Neural cell (in vitro differentiated cells): ENCODE results near the gene GAPDHS. TPM values are rescaled to one million over a fixed set of nuclear protein-coding genes. Genes with fewer than 3 reads are reported as not detected.

ENCODE experiments used
- H2AFZ ChIP-seq: fragments of 200-600, 300-800 bp; sonication (generic), shearing (Covaris generic); 2 replicates; pipeline ENCODE4 v1.6.0; 2014; ENCODE audit warnings: low read depth, mild to moderate bottlenecking, antibody characterized with exemption, low read length, moderate library complexity
- H3F3A ChIP-seq: fragments of 200-600 bp; shearing (Covaris generic); 2 replicates; pipeline ENCODE4 v1.6.1; 2016; ENCODE audit warnings: mild to moderate bottlenecking, moderate library complexity, mixed read lengths, antibody characterized with exemption, low read length; ENCODE audit not compliant: insufficient read depth, poor library complexity, severe bottlenecking
- H3K27ac ChIP-seq: fragments of 200-600, 300-800 bp; sonication (generic), shearing (Covaris generic); 2 replicates; pipeline ENCODE4 v1.5.1; 2014; ENCODE audit warnings: mild to moderate bottlenecking, low read length, moderate library complexity
- H3K27me3 ChIP-seq: fragments of 300-800, 200-600 bp; sonication (generic), shearing (Covaris generic); 2 replicates; pipeline ENCODE4 v1.6.0; 2014; ENCODE audit warnings: mild to moderate bottlenecking, low read depth, low read length, moderate library complexity; ENCODE audit not compliant: insufficient read depth
- H3K36me3 ChIP-seq: fragments of 300-800, 200-600 bp; sonication (generic), shearing (Covaris generic); 2 replicates; pipeline ENCODE4 v1.5.1; 2014; ENCODE audit warnings: mild to moderate bottlenecking, antibody characterized with exemption, low read length, moderate library complexity; ENCODE audit not compliant: insufficient read depth
- H3K4me2 ChIP-seq: fragments of 300-800, 200-600 bp; sonication (generic), shearing (Covaris generic); 2 replicates; pipeline ENCODE4 v1.6.0; 2014; ENCODE audit warnings: mild to moderate bottlenecking, low read length
- H3K4me3 ChIP-seq: fragments of 300-800, 200-600 bp; sonication (generic), shearing (Covaris generic); 2 replicates; pipeline ENCODE4 v1.5.1; 2014; ENCODE audit warnings: mild to moderate bottlenecking, low read length, moderate library complexity
- H3K79me2 ChIP-seq: fragments of 200-600 bp; shearing (Covaris generic); replicated peaks from 2 replicates; pipeline ENCODE4 v1.6.0; 2014; ENCODE audit warnings: mild to moderate bottlenecking, low read length, moderate library complexity; ENCODE audit not compliant: insufficient read depth
- H3K9ac ChIP-seq: fragments of 300-800, 200-600 bp; sonication (generic), shearing (Covaris generic); 2 replicates; pipeline ENCODE4 v1.6.1; 2016; ENCODE audit warnings: mild to moderate bottlenecking, low read length, mixed read lengths
- H3K9me2 ChIP-seq: fragments of 200-600 bp; shearing (Covaris generic); 2 replicates; pipeline ENCODE4 v1.6.1; 2016; ENCODE audit warnings: mild to moderate bottlenecking, low read length, mixed read lengths; ENCODE audit not compliant: insufficient read depth
- H3K9me3 ChIP-seq: fragments of 200-600, 300-800 bp; sonication (generic), shearing (Covaris generic); 2 replicates; pipeline ENCODE4 v1.6.1; 2016; ENCODE audit warnings: mild to moderate bottlenecking, mixed run types, low read length, moderate library complexity, mixed read lengths
- H4K20me1 ChIP-seq: fragments of 200-600 bp; shearing (Covaris generic); 2 replicates; pipeline ENCODE4 v1.6.1; 2016; ENCODE audit warnings: mild to moderate bottlenecking, mixed run types; ENCODE audit not compliant: insufficient read depth
- CTCF ChIP-seq: fragments of 450-650 bp; IDR thresholded peaks from 2 replicates; pipeline ENCODE4 v1.5.1; 2014; ENCODE audit warnings: antibody characterized with exemption, mild to moderate bottlenecking, moderate library complexity; ENCODE audit not compliant: poor library complexity, severe bottlenecking
- EP300 ChIP-seq: fragments of 450-650 bp; conservative IDR thresholded peaks from 2 replicates; pipeline ENCODE4 v1.6.1; 2014; ENCODE audit warnings: antibody characterized with exemption, mild to moderate bottlenecking, moderate library complexity; ENCODE audit not compliant: poor library complexity, severe bottlenecking
- EZH2 ChIP-seq: fragments of 200-600, 300-800 bp; shearing (Covaris generic), sonication (generic); IDR thresholded peaks from 2 replicates; pipeline ENCODE4 v1.6.1; 2014; ENCODE audit warnings: antibody characterized with exemption, low read length, borderline replicate concordance, mild to moderate bottlenecking; ENCODE audit not compliant: insufficient read depth, poor library complexity, severe bottlenecking
- MXI1 ChIP-seq: fragments of 450-650 bp; conservative IDR thresholded peaks from 2 replicates; pipeline ENCODE4 v1.6.1; 2014; ENCODE audit warnings: antibody characterized with exemption, mild to moderate bottlenecking; ENCODE audit not compliant: poor library complexity, severe bottlenecking
- POLR2AphosphoS5 ChIP-seq: IDR thresholded peaks from 2 replicates; pipeline ENCODE4 v1.6.1; 2012
- RAD21 ChIP-seq: fragments of 450-650 bp; conservative IDR thresholded peaks from 2 replicates; pipeline ENCODE4 v1.6.1; 2014; ENCODE audit warnings: antibody characterized with exemption, mild to moderate bottlenecking, moderate library complexity
- REST ChIP-seq: IDR thresholded peaks from 2 replicates; pipeline ENCODE4 v1.6.1; 2012; ENCODE audit warnings: borderline replicate concordance
- SMC3 ChIP-seq: fragments of 450-650 bp; conservative IDR thresholded peaks from 2 replicates; pipeline ENCODE4 v1.6.1; 2014; ENCODE audit warnings: antibody characterized with exemption, mild to moderate bottlenecking, moderate library complexity; ENCODE audit not compliant: poor library complexity
- TAF1 ChIP-seq: IDR thresholded peaks from 2 replicates; pipeline ENCODE4 v1.6.1; 2012; ENCODE audit warnings: low read depth
- polyA plus RNA-seq: library from polyadenylated mRNA; depleted of rRNA; stranded (reverse); fragments of >200 nt; gene quantifications from 2 replicates; pipeline ENCODE4 v1.2.3, GENCODE V29; 2014

GAPDHS gene
- polyA plus RNA-seq, 1 donor from 2014 or later, result not detected

- no peaks in the 10 kb centered on the region for H3F3A ChIP-seq
- no peaks in the 10 kb centered on the region for H4K20me1 ChIP-seq
- no peak within 1 kb of the TSS for H3K4me2 ChIP-seq
- H3K27ac ChIP-seq, result no peak within 1 kb of the TSS
- peaks cover 19% of the 10 kb centered on the region for H3K27me3 ChIP-seq
- no peak for TF ChIP-seq CTCF
- no peak within 1 kb of the TSS for H3K9ac ChIP-seq
- no peaks in the 10 kb centered on the region for H3K9me3 ChIP-seq
- no peaks in the 10 kb centered on the region for H3K79me2 ChIP-seq
- no peak within 1 kb of the TSS for H3K4me3 ChIP-seq
- H2AFZ ChIP-seq, result no peak within 1 kb of the TSS
- H3K36me3 ChIP-seq, result no peaks in the 10 kb centered on the region
- no peaks in the 10 kb centered on the region for H3K9me2 ChIP-seq
Observed at GRCh38 chr19:35563207-35563829, 30.1 kb downstream of the GAPDHS start, which contains the start of gene ATP4A. Gene ATP4A (minus strand): TSS chr19:35563658. CDS start chr19:35563629, 29 bp downstream.

DNA sequence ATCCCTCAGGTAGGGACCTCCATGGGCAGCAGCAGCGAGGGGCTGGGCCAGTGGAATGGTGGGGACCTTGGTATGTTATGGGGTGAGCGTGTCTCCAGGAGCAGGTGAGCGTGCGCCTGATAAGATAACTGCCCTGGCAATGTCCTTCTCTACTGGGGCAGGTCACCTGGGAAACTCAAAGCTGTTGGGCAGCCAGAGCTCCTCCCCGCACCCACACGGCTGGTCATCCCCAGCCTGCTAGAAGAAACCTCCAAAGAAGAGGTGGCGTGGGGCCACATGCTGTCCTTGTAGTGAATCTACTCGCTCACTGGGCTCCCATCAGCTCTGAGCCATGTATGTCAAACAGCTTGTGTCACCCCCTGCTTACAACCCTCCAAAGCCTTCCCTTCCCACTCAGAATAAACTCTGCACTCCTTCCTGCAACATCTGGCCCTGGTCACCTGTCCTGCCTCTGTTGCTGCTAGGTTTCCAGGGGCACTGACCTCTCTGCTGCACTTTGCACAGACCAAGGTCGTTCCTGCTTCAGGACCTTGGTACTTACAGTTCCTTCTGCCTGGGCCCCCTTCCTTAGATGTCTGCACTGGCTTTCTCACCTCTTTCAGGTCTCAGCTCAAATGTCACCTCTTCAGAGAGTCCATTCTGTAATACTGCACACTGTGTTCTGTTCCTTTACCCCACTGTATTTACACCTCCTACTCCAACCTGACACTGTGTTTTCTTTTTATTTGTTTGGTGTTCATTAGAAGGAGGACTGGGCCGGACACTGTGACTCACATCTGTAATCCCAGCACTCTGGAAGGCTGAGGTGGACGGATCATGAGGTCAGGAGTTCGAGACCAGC is 32.0 kb downstream of the GAPDHS start:
- Histone ChIP-seq H3K36me3 (no peaks in the 10 kb centered on the region), H3K27ac (no peak overlapping the region), H3K27me3 (peaks cover 2% of the 10 kb centered on the region), H3K79me2 (no peaks in the 10 kb centered on the region), H3F3A (no peaks in the 10 kb centered on the region), H3K4me2 (no peak overlapping the region), H4K20me1 (no peaks in the 10 kb centered on the region), H3K9me3 (no peaks in the 10 kb centered on the region), H3K9me2 (no peaks in the 10 kb centered on the region), H2AFZ (no peak overlapping the region), H3K4me3 (no peak overlapping the region), H3K9ac (no peak overlapping the region)
- TF ChIP-seq CTCF (no peak), MXI1 (no peak)

DNA sequence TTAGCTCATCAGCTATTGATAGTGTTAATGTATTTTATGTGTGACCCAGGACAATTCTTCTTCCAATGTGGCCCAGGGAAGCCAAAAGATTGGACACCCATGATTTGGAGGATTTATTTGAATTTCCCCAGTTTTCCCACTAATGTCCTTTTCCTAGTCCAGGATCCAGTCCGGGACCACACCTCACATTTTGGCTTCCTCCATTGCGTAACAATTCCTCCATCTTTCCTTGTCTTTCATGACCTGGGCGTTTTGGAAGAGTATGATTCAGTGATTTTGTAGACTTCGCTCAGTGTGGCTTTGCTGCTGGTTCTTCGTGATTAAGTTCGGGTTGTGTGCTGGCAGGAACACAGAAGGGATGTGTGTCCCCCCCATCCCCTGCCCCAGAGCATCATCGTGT is 33.5 kb downstream of the GAPDHS start:
- Histone ChIP-seq H3K36me3 (no peaks in the 10 kb centered on the region), H3K79me2 (no peaks in the 10 kb centered on the region), H3K9me2 (no peaks in the 10 kb centered on the region), H3K9ac (no peak overlapping the region), H2AFZ (no peak overlapping the region), H3K27me3 (no peaks in the 10 kb centered on the region), H4K20me1 (no peaks in the 10 kb centered on the region), H3K27ac (no peak overlapping the region), H3K4me3 (no peak overlapping the region), H3K9me3 (no peaks in the 10 kb centered on the region), H3F3A (no peaks in the 10 kb centered on the region), H3K4me2 (no peak overlapping the region)
- TF ChIP-seq EP300 (no peak), MXI1 (no peak), POLR2AphosphoS5 (no peak), REST (no peak), SMC3 (no peak), CTCF (no peak), TAF1 (no peak), EZH2 (no peak), RAD21 (no peak)
